Measurements from ENCODE around the gene SLC17A1. TPM values are rescaled to one million over a fixed set of nuclear protein-coding genes. Genes with fewer than 3 reads are reported as not detected.

The SLC17A1 gene
- total and polyA plus RNA-seq, 9 donors, result not detected

GRCh38 chr6:25793970-25794369 lies 37.9 kb downstream of the SLC17A1 start:
- no peaks in the 10 kb centered on the region for H3K27me3 ChIP-seq (ENCODE audit: control insufficient read depth, insufficient read depth, low read length)
- no peak overlapping the region for H3K4me3 ChIP-seq (ENCODE audit: low read length)
- H3K36me3 ChIP-seq (ENCODE audit: control insufficient read depth, insufficient read depth, low read length), result no peaks in the 10 kb centered on the region
- no peaks in the 10 kb centered on the region for H3K9me3 ChIP-seq (replicated peaks; ENCODE audit: control insufficient read depth, low read depth, low read length)
- WGBS (ENCODE audit: insufficient coverage), result 40% methylated on average over 1 of the region's 1 CpG
- no peaks in the 10 kb centered on the region for H3K4me1 ChIP-seq (ENCODE audit: control insufficient read depth, insufficient read depth, low read length)
- DNase-seq, result no peak
- H3K27ac ChIP-seq (ENCODE audit: low read length), result no peak overlapping the region

- no peaks in the 10 kb centered on the region for H3K27me3 ChIP-seq (ENCODE audit: control insufficient read depth, insufficient read depth, low read length)
- no peak overlapping the region for H3K27ac ChIP-seq (ENCODE audit: low read length)
- DNase-seq, result no peak
- no peaks in the 10 kb centered on the region for H3K36me3 ChIP-seq (ENCODE audit: control insufficient read depth, insufficient read depth, low read length)
- no peaks in the 10 kb centered on the region for H3K9me3 ChIP-seq (replicated peaks; ENCODE audit: control insufficient read depth, low read depth, low read length)
- no peak overlapping the region for H3K4me3 ChIP-seq (ENCODE audit: low read length)
- no peaks in the 10 kb centered on the region for H3K4me1 ChIP-seq (ENCODE audit: control insufficient read depth, insufficient read depth, low read length)
- 88% methylated on average over 4 of the region's 4 CpGs for WGBS (ENCODE audit: insufficient coverage)
These were observed 39.8 kb downstream of the SLC17A1 start for GRCh38 chr6:25792016-25792415.

DNA sequence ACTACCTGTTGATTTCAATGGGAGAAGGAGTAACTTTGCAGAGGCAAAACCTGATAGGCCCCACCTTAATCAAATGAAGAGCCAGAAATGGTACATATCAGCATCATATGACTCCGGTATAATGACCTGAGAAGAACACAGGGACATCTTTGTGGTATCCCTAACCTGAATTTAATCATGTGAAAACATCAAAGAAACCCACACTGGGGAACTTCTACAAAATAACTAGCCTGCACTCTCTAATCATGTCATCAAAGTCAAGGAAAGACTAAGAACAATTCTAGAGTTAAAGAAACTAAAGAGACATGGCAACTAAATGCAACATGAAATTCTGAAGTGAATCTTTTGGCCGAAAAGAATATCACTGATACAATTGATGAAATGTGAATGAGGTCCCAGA lies 42.4 kb downstream of the SLC17A1 start:
- Histone ChIP-seq H3K9me3 (replicated peaks; ENCODE audit: control insufficient read depth, low read depth, low read length) (no peaks in the 10 kb centered on the region), H3K36me3 (ENCODE audit: control insufficient read depth, insufficient read depth, low read length) (no peaks in the 10 kb centered on the region), H3K4me3 (ENCODE audit: low read length) (no peak overlapping the region), H3K4me1 (ENCODE audit: control insufficient read depth, insufficient read depth, low read length) (no peaks in the 10 kb centered on the region), H3K27me3 (ENCODE audit: control insufficient read depth, insufficient read depth, low read length) (no peaks in the 10 kb centered on the region), H3K27ac (ENCODE audit: low read length) (no peak overlapping the region)
- no peak for DNase-seq
- 94% methylated on average over 2 of the region's 2 CpGs for WGBS (ENCODE audit: insufficient coverage)

DNA sequence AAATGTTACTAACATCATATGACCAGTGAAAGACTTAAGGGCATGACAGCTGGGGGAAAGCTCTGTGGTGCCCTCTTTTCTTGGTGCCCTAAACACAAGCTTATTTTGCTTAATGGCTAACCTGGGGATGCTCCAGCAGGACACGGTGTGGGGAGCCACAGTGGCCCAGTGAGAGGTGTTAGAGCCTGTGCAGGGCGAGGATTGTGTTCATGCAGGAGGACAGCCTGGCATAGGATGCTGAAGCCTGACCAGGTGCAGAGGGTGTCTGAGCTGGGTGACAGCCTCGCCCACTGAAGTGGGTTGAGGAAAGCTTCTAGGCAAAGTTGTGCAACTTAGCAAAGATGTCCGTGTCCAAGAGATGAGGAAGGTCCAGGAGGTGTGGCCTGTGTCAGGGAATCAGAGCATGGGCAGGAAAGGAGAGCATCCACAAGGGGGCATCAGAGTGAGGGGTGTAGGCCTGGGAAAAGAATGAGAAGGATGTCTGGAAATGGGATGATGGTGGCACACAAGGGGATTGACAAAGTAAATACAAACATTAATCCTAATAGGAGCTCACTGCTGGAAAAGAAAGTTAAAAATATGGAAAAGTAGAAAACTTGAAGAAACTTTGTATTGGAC lies 43.4 kb downstream of the SLC17A1 start:
- 82% methylated on average over 4 of the region's 4 CpGs for WGBS (ENCODE audit: insufficient coverage)
- Histone ChIP-seq H3K36me3 (ENCODE audit: control insufficient read depth, insufficient read depth, low read length) (no peaks in the 10 kb centered on the region), H3K4me3 (ENCODE audit: low read length) (no peak overlapping the region), H3K27ac (ENCODE audit: low read length) (no peak overlapping the region), H3K27me3 (ENCODE audit: control insufficient read depth, insufficient read depth, low read length) (no peaks in the 10 kb centered on the region), H3K9me3 (replicated peaks; ENCODE audit: control insufficient read depth, low read depth, low read length) (no peaks in the 10 kb centered on the region), H3K4me1 (ENCODE audit: control insufficient read depth, insufficient read depth, low read length) (no peaks in the 10 kb centered on the region)
- DNase-seq, result peak; percentile 14

GRCh38 chr6:25787428-25787827 lies 44.4 kb downstream of the SLC17A1 start:
- Histone ChIP-seq H3K27ac (ENCODE audit: low read length) (no peak overlapping the region), H3K4me3 (ENCODE audit: low read length) (no peak overlapping the region), H3K36me3 (ENCODE audit: control insufficient read depth, insufficient read depth, low read length) (no peaks in the 10 kb centered on the region), H3K4me1 (ENCODE audit: control insufficient read depth, insufficient read depth, low read length) (no peaks in the 10 kb centered on the region), H3K27me3 (ENCODE audit: control insufficient read depth, insufficient read depth, low read length) (no peaks in the 10 kb centered on the region), H3K9me3 (replicated peaks; ENCODE audit: control insufficient read depth, low read depth, low read length) (no peaks in the 10 kb centered on the region)
- no peak for DNase-seq
- WGBS (ENCODE audit: insufficient coverage), result 100% methylated on average over 1 of the region's 2 CpGs

GRCh38 chr6:25781134-25781533 lies 50.7 kb downstream of the SLC17A1 start:
- WGBS (ENCODE audit: insufficient coverage), result 100% methylated on average over 1 of the region's 1 CpG
- Histone ChIP-seq H3K27ac (ENCODE audit: low read length) (no peak overlapping the region), H3K9me3 (replicated peaks; ENCODE audit: control insufficient read depth, low read depth, low read length) (no peaks in the 10 kb centered on the region), H3K27me3 (ENCODE audit: control insufficient read depth, insufficient read depth, low read length) (no peaks in the 10 kb centered on the region), H3K36me3 (ENCODE audit: control insufficient read depth, insufficient read depth, low read length) (no peaks in the 10 kb centered on the region), H3K4me1 (ENCODE audit: control insufficient read depth, insufficient read depth, low read length) (no peaks in the 10 kb centered on the region), H3K4me3 (ENCODE audit: low read length) (no peak overlapping the region)
- DNase-seq, result no peak

DNA sequence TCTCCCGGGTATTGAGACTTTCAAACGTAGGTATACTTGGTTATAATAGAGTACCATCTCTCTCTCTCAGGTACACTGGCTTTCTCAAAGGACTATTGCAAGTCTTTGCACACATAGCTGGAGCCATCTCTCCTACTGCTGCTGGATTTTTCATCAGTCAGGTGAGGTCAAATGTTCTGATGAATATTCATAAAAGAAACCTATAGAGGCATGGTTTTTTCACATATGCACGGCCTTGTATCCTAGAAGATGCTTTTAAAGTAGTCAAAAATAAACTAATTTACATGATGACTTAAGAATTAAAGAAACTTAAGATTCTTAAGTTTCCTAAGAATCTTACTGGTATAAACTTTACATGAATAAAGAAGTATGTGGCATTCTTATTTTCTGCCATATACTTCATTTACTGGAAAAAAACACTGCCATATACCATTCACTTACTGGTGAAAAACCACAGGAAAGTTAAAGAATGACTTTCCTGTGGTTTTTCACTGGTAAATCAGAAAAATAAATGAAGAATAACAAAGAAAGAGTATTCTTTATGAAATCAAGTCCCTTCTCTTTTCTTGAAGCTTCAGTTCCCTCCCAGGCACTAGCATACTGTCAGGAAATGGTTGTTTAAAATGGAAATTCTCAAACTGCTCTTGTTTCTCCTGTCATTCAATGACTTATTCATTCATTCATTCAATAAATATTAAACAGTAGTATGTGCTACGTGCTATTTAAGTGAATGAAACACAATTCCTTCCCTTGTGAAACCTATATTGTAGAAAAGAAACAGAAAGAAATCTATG lies 53.8 kb downstream of the SLC17A1 start:
- H3K27ac ChIP-seq (ENCODE audit: low read length), result no peak overlapping the region
- H3K27me3 ChIP-seq (ENCODE audit: control insufficient read depth, insufficient read depth, low read length), result no peaks in the 10 kb centered on the region
- no CpG with 5 or more reads among the region's 4 CpGs for WGBS (ENCODE audit: insufficient coverage)
- H3K36me3 ChIP-seq (ENCODE audit: control insufficient read depth, insufficient read depth, low read length), result no peaks in the 10 kb centered on the region
- DNase-seq, result no peak
- H3K9me3 ChIP-seq (replicated peaks; ENCODE audit: control insufficient read depth, low read depth, low read length), result no peaks in the 10 kb centered on the region
- no peak overlapping the region for H3K4me3 ChIP-seq (ENCODE audit: low read length)
- H3K4me1 ChIP-seq (ENCODE audit: control insufficient read depth, insufficient read depth, low read length), result no peaks in the 10 kb centered on the region

DNA sequence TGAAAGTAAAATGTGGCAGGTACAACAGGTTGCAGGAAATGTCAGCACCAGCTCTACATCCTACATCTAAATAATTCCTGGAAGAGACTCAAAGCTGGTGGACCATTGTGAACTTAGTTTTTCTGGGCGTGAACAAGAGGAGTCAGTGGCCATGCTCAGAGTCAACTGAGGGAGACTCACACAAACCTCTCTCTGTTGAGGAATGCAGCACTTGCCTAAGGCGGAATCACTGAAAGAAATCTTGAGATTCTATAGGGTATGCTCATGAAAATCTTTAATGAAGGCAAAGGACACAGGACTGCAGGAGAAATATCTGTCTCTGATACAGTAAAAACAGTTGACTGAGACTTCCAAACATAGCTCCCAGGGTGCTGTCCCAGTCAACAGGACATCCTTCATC lies 54.8 kb downstream of the SLC17A1 start:
- WGBS (ENCODE audit: insufficient coverage), result no CpG with 5 or more reads among the region's 2 CpGs
- no peak overlapping the region for H3K27ac ChIP-seq (ENCODE audit: low read length)
- no peaks in the 10 kb centered on the region for H3K27me3 ChIP-seq (ENCODE audit: control insufficient read depth, insufficient read depth, low read length)
- no peaks in the 10 kb centered on the region for H3K9me3 ChIP-seq (replicated peaks; ENCODE audit: control insufficient read depth, low read depth, low read length)
- H3K36me3 ChIP-seq (ENCODE audit: control insufficient read depth, insufficient read depth, low read length), result no peaks in the 10 kb centered on the region
- H3K4me3 ChIP-seq (ENCODE audit: low read length), result no peak overlapping the region
- no peak for DNase-seq
- no peaks in the 10 kb centered on the region for H3K4me1 ChIP-seq (ENCODE audit: control insufficient read depth, insufficient read depth, low read length)

DNA sequence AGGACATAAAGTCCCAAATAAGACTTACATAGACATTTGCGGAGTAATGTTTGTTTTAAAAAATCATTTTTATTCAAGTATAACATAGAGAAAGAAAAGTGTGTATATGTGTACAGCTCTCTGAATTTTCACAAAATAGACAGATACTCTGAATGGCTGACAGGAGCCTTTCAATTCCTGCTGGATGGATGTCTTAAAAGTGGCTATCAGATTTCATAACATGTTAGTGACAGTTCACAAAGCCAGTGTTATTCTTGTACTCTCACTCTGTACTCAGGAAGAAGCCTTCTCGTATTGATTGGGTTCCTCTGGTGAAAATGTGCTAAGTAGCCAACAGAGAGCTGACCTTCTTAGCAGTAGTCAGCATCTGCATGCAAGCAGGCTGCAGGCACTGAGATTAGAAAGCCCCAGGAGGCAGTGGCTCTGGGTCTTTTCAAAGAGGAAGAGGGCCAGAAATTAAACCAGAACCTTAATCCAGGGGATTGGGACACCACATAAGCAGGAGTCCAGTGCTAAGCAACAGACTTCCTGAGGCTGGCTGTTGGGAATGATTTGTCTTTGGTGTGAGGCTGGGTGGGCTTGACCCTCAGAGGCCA lies 57.6 kb downstream of the SLC17A1 start:
- DNase-seq, result no peak
- Histone ChIP-seq H3K4me1 (ENCODE audit: control insufficient read depth, insufficient read depth, low read length) (no peaks in the 10 kb centered on the region), H3K4me3 (ENCODE audit: low read length) (no peak overlapping the region), H3K27ac (ENCODE audit: low read length) (no peak overlapping the region), H3K27me3 (ENCODE audit: control insufficient read depth, insufficient read depth, low read length) (no peaks in the 10 kb centered on the region), H3K9me3 (replicated peaks; ENCODE audit: control insufficient read depth, low read depth, low read length) (no peaks in the 10 kb centered on the region), H3K36me3 (ENCODE audit: control insufficient read depth, insufficient read depth, low read length) (no peaks in the 10 kb centered on the region)
- no CpG with 5 or more reads among the region's 2 CpGs for WGBS (ENCODE audit: insufficient coverage)

GRCh38 chr6:25769983-25770382 lies 61.9 kb downstream of the SLC17A1 start:
- WGBS (ENCODE audit: insufficient coverage), result no CpG with 5 or more reads among the region's 2 CpGs
- Histone ChIP-seq H3K4me1 (ENCODE audit: control insufficient read depth, insufficient read depth, low read length) (no peaks in the 10 kb centered on the region), H3K27me3 (ENCODE audit: control insufficient read depth, insufficient read depth, low read length) (no peaks in the 10 kb centered on the region), H3K27ac (ENCODE audit: low read length) (no peak overlapping the region), H3K4me3 (ENCODE audit: low read length) (no peak overlapping the region), H3K36me3 (ENCODE audit: control insufficient read depth, insufficient read depth, low read length) (no peaks in the 10 kb centered on the region), H3K9me3 (replicated peaks; ENCODE audit: control insufficient read depth, low read depth, low read length) (no peaks in the 10 kb centered on the region)
- no peak for DNase-seq
